Activated CD8-positive, alpha-beta memory T cell treated with anti-CD3 and anti-CD28 coated beads, Interleukin-2, amount 50 U/mL, for 24 hours (primary cell): ENCODE data around the gene GIPR.
A peak's percentile ranks its signal among the peaks of the same experiment; 100 is the strongest.
"Not testable (repeated sequence)": the region's sequence is repeated elsewhere in the genome, so short reads cannot be mapped to it uniquely, and the experiment has no call there.

Source experiments
- DNase-seq: peaks from one replicate; pipeline ENCODE4 v3.0.0-alpha.2; 2020; ENCODE audit errors: extremely low read depth

Gene GIPR, protein sequence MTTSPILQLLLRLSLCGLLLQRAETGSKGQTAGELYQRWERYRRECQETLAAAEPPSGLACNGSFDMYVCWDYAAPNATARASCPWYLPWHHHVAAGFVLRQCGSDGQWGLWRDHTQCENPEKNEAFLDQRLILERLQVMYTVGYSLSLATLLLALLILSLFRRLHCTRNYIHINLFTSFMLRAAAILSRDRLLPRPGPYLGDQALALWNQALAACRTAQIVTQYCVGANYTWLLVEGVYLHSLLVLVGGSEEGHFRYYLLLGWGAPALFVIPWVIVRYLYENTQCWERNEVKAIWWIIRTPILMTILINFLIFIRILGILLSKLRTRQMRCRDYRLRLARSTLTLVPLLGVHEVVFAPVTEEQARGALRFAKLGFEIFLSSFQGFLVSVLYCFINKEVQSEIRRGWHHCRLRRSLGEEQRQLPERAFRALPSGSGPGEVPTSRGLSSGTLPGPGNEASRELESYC

DNA sequence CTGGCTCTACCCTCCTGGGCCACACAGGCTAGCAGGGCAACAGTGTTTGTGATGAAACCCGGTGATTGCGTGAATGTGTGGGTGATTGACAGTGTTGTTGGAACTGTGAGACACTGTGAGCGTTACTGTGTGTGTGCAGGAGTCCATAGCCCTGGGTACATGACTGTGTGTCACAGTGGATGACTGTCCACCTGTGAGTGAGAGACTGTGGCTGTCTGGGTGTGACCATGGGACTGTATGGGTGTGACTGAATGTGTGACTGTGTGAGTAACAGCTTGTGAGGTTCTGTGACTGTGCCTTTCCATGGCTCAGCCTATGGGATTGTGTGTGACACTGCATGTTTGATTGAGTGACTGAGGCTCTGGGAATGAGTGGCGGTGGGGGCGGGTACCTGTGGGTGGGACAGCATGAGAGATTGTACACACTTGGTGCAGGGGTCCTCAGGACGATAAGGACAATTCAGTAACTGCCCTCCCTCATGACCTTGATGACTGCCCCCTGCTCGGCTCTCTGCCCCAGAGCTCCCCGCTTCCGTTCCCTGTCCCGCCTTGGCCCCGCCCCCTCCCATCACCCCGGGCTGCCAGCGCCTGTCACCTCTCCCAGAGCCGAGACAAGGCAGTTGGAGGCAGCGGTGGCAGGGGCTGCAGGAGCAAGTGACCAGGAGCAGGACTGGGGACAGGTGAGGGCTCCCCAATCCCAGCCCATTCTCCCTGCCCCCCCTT, at the start of gene GIPR:
GIPR (plus strand) TSS at position 602 of the 722 bp plus-strand sequence. CDS start 1,300 bp downstream, outside the sequence.
- DNase-seq: no peak

DNA sequence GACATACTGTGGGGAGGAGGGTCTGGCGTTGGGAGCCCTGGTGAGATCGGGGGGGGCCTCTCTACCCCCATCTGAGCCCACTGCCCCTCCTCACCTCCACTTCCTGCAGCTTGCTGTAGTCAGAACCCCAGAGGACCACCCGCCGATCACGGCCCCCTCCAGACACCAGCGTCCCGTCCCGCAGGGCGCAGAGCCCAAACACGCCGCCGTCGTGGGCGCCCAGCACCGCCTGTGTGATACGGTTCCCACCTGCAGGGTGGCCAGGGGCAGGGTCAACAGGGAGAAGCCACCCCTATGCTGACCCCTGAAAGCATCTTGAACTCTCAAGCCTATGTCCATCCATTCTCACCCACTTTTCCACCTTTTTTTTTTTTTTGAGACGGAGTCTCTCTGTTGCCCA, 46.6 kb upstream of the GIPR start:
- DNase-seq: no peak

DNA sequence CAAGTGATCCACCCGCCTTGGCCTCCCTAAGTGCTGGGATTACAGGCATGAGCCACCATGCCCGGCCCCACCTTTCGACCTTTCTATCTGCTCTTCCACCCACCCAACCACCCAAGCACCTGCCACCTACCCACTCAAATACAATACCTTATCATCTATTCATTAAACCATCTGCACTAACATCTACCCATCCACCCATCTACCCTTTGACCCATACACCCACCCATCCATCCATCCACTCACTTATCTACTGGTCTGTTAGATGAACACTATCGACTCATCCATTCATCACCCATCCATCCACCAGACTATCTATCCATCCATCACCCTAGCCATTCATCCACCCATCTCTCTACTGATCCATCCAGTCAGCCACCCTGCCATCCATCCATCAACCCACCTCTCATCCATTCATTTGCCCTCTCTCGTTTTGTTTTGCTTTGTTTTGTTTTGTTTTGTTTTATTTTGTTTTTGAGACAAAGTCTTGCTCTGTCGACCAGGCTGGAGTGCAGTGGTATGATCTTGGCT, 46.0 kb upstream of the GIPR start:
- DNase-seq: no peak

DNA sequence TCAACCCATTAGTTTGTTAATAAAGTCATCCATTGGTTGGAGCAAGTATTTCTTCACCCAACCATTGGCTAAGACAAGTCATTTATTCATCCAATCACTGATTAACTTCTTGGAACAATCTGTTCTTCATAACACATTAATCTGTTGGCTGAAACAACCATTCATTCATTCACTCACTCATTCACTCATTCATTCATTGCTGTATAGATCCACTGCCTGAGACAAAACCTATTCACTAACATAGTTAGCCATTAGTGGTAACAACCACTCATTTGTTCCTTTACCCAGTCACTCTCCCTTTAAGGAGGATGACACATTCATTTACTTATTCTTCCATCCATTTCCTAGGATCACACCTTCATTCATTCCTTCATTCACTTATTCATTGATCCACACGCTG, 44.0 kb upstream of the GIPR start:
- no peak for DNase-seq

DNA sequence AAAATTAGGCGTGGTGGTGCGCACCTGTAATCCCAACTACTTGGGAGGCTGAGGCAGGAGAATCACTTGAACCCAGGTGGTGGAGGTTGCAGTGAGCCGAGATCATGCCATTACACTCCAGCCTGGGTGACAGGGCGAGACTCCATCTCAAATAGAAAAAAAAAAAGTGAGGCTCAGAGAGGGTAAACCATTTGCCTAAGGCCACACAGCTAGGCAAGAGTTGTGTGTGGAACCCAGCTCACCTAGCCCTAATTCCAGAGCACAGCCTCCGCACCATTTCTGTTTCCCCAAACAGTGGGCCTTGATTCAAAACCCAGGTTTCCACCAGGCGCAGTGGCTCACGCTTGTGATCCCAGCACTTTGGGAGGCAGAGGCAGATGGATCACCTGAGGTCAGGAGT, 39.8 kb upstream of the GIPR start:
- DNase-seq: not testable (repeated sequence)

DNA sequence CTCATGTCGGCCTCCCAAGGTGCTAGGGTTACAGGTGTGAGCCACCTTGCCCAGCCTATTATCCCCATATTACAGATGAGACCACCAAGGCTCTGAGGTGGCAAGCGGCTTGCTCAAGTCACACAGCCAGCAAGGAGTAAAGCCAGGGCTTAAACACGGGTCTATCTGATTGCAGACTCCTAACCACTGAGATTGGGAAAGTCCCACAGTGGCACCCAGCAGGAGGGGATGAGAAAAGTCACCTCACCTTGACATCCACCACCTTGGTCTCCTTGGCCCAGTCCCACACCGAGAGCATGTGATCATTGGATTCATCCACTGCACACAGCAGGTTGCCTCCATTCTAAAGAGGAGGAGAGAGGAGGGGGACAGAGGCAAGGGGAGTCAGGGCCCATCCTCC, 38.3 kb upstream of the GIPR start:
- DNase-seq: no peak

DNA sequence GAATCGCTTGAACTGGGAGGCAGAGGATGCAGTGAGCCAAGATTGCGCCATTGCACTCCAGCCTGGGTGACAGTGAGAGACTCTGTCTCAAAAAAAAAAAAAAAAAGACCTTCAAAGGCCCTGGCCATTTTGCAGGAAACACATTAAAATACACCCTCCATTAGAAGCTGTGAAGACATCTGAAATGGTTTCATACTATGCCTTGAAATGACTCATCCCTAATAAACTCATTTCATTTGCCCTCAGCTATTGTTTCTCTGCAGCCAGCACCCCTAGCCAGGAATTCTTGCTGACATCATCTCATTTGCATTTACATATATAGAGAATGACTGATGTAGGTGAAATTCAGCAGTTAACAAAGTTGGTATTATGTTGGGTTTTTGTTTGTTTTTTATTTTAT, 37.6 kb upstream of the GIPR start:
- DNase-seq: no peak

DNA sequence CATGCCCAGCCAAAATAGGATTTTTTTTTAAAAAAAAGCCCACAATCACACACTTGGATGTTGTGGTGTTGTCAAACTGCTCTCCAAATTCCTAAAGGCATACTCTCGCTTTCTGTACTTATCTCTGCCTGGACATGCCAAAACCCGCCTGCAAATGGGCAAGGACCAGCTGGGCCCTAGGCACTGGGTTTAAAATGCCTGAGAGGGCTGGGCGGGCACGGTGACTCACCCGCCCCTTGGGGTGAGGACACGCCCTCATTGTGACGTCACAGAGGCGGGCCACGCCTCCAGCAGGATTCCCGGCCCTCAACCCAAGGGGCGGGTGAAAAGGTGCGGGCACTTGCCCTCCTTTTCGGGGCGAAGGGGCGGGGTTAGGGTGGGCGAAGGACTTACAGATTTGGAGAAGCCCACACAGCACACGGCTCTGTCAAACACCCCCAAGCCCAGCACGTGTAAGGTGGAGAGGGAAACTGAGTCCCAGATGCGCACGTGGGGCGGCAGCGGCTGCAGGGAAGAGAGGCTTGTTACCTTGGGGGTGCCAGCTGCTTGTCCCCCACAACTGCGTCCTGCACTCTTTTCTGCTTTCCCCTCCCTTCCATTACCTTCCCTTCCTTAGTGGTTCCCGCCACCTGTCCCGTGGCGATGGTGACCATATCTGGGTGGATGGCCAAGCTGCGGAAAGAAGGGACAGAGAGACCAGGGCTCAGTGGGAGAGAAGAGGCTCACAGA, 35.4 kb upstream of the GIPR start:
- no peak for DNase-seq

DNA sequence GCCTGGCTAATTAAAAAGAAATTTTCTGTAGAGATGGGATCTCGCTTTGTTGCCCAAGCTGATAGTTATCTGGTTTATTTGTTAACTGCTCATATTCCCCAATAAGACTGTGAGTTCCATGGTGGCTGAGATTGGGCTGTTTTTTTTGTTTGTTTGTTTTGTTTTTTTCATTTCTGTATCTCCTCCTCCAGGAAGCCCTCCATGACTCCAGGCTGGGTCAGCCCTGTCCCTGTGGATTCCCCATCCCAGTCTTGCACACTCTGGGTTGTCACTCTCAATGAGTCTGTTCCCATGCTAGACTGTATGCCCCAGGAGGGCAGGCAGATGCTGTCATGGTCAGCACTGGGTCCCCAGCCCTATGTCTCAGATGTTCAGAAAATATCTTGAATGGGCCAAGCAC, 31.7 kb upstream of the GIPR start:
- DNase-seq: no peak

DNA sequence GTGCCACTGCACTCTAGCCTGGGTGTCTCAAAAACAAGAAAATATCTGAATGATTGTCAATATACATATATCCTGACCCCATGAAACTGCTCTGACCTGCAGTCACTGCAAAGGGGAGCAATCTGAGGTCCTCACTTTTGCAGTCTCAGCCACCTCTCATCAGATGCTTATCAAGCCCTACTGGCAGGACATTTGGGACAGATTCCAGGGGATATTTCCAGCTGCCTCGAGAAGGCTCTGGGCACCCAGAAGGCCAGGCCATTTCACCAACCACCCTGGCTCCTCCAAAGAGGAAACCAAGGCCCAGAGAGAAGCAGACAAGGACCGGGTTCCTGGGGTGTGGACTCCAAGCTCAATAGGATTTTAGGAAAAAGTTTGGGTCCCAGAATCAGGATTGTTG, 31.1 kb upstream of the GIPR start:
- no peak for DNase-seq

DNA sequence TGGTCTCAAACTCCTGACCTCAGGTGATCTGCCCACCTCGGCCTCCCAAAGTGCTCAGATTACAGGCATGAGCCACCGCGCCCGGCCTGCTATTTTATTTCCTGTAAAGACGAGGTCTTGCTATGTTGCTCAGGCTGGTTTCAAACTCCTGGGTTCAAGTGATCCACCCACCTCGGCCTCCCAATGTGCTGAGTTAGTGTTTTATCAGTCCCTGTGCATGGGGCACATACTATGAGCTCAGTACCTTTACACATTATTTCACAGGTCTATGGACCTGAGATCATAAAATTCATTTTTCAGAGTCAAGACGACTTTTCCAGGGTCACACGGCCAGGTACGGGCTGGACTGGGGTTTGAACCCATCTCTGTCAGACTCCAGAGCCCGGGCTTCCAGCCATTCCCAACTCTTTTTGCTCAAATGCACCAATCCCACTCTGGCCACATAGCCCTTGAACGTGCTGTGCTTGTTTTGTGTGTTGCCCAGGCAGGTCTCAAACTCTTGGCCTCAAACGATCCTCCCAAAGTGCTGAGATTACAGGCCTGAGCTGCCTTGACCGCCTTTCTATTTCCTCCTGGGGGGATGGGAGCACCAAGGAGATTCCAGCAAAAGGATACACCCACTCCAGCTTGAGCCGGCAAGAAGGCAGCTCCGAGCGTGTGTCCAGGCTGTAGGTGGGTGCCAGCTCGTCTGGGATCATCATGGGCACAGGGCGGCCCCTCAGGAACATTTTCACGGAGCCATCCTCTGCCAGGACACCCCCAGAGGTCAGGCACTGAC, 29.9 kb upstream of the GIPR start:
- DNase-seq: no peak

DNA sequence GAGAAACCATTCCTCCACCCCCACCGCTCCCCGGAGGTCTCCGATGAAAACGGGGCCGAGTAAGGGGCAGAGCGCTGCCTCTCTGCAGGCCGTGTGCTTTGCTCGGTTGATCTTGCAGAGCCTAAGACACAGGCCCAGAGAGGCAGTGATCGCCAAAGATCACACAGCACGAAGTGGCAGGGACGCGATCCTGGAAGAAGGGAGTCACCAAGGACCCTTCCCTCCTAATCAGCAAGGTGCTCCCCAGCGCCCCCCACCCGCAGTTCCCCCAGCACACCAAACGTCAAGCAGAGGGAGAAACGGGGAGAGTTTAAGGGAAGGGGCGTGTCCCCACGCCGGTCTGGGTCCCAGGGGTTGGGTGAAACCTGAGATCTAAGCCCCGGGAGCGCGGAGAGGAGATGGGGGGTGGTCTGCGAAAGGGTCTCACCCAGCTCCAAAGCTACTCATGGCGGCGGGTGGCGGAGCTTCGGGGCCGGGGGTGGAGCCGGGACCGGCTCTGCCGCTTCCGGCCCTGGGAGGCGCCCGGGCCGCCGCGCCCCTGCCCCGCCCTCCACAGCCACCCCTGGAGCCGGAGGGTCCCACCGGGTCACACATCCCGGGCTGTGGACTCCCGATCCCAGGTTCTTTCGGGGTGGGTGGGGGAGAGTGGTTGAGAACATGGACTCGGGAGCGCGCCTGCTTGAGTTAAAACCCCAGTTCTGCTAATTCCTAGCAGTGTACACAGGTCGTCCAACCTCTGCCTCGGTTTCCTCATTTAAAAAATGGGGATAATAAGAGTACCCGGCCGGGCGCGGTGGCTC, 28.9 kb upstream of the GIPR start, which contains the start of gene EML2:
EML2 (minus strand) TSS at position 468 of the 800 bp plus-strand sequence; CDS start at position 447, 21 bp downstream.
- DNase-seq: no peak

DNA sequence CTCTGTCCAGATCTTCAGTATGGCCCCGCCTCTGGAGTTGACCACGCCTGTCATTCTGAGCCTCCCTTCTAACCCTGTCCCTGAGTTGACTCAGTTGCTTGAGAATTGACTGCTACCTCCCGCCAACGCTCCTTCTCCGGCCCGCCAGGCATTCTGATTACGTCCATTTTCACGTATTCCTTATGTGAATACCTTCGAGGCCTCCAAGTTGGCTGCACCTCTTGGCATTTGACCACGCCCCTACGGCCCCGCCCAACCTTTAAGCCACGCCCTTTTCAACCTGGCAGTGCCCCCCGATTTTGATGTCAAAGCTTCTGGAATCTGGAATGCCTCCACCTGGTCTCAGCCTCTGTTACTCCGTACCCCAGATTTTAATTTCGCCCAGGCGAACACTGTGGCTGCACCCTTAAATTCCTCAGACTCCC, 27.2 kb upstream of the GIPR start:
- DNase-seq: no peak

DNA sequence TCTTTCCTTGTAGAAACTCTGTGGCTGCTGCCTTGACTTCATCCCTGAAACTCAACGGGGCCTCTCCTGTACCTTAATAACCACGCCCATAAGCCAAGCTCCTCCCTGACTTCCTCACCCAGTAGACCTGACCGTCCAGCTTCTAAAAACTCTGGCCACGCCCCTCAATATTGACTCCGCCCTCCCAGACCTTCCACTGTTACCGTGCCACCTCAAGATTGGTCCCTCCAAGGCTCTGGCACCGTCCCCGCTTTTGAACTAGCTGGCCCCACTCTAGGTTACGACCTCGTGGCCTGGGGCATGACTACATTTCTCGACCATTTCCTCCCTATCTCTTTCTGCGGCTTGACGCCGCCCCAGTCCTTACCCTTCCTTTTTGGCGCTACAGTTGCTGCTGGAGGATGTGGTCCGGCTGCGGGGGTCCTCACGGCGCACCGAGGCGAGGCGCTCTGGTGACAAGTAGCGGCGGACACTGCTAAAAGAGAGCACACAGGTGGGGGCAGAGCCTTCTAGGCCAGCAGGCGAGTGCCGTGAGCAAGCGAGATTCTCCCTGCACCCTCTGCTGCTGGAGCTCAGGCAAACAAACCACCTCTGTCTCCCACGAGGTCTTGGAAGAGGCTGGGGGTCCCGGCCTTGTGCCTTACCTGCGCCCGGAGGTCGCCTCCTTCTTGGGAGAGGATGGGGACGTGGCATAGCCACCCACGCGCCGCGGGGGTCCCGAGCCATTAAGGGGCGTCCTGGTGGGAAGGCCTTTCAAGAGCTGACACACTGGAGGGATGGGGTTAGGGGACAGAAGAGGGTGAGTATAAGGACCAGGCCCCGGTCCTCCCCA, 26.5 kb upstream of the GIPR start:
- DNase-seq: peak; percentile 78

DNA sequence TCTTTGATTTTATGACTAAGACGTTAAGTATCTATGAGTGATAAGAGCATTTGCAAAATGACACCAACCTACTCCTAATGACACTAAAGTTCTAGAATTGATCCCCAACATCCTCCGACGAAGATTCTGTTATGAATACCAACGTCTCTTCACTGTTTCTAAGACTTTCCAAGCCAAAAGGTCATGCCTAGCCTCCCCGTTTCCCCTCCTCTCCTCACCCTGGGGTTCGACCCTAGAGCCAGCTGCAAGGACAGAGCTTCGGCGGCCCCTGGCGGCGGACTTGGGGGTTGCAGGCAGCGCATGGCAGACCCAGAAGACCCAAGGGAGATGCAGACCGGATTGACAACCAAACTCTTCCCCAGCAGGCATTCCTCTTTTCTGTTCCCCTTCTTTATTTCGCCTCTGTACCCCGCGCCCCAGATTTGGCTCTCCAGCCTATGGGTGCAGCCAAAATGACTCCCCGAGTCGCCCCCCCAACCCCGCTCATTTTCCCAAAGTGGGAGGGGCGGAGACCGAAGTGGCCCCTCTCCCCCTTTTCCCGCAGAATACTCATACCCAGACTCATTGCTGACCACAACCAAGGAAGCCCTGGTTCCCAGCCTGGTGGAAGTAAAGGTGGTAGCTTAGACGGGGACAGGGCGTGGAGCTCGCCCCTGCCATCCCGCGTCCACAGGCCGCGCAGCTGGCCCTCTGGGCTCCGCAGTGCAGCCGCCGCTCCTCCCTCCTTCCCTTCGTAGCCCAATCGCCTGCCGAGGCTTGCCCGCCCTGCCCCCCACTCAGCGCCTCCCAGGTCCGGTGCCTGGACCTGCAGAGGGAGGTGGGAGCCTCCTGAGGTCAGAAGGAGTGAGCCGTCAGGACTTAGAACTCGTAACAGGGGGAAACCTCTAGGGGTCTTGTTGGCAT, 24.7 kb upstream of the GIPR start:
- DNase-seq: peak; percentile 85

DNA sequence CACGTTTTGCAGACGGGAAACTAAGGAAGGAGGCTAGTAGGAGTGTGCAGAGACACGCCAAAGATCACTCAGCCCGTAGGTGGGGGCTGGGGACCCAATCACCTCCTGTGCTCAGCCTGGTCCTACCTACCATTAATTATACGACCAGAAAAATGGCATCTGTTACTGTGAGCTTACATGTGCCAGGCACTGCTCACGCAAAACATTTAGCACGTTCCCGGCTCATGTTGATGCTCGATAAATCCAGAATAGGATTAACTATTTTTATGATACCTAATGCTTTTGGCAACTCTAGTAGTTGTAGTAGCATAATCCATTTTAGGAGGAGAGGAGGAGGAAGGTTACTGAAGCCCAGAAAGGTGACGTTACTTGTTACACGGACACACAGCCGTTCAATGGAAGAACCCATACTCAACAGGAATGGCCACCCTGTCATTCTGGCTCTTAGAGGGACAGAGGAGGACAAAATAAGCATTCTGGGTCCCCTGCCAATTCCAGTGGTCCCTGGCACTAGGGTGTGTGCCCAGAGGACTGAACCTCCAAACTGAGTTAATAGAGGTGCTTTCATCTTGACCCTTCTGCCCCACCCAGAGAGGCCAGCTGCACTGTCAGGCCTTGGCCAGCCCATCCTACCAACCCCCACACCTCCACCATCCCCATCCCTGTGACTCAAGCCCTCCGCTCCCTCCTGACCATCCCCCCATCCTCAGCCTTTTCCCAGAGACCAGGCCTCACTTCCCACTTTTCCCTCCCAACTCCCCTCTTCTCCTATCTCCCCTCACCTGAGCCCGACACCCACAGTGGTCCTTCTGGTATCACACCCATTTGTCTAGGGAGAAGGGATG, 23.9 kb upstream of the GIPR start:
- DNase-seq: no peak

DNA sequence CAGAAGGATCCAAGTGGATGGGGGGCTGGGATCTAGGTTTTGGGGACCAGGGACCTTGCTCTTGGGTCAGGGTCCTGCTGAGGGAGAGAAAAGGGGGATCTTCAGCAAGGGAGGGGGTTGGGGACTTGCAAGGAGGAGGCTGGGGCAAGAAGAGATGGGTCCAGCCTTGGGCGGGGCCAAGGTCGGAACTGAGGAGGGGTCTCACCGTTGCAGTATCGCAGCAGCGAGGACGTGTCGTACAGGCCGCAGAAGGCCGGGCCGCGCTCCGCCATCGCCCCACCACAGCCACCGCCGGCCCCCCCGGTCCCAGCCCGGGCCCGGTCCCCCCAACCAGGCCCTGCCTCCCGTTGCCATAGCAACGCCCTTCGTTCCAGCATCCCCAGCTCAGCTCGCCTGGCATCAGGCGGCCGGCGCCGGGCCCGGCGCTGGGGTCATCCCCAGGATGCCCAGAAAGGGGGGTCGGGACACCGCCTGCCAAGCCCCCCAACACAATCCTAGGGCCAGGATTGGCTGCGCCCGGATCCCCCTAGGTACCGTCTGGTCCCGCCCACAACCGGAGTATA, 22.9 kb upstream of the GIPR start:
- no peak for DNase-seq
